Inferior parietal cortex (tissue), 1 donor: Measurements from ENCODE around the gene NFATC1.
"Not testable (repeated sequence)": the region's sequence is repeated elsewhere in the genome, so short reads cannot be mapped to it uniquely, and the experiment has no call there.

Source experiments
- DNase-seq: peaks from one replicate; pipeline ENCODE4 v3.0.0-alpha.2; 2016; ENCODE audit errors: extremely low spot score

Gene NFATC1

GRCh38 chr18:79489051-79489898 is 93.5 kb downstream of the NFATC1 start:
- no peak for DNase-seq

GRCh38 chr18:79489899-79490625 is 94.3 kb downstream of the NFATC1 start:
- no peak for DNase-seq

GRCh38 chr18:79490626-79491041 is 94.9 kb downstream of the NFATC1 start:
- no peak for DNase-seq

- DNase-seq, result no peak
These were observed 95.4 kb downstream of the NFATC1 start for GRCh38 chr18:79491081-79491551.

- DNase-seq, result no peak
These were observed 97.6 kb downstream of the NFATC1 start for GRCh38 chr18:79493211-79493800.

GRCh38 chr18:79493801-79494211 is 98.1 kb downstream of the NFATC1 start:
- DNase-seq, result no peak

- no peak for DNase-seq
These were observed 99.2 kb downstream of the NFATC1 start for GRCh38 chr18:79494936-79495335.

GRCh38 chr18:79495591-79496071 is 99.9 kb downstream of the NFATC1 start:
- DNase-seq, result no peak

GRCh38 chr18:79496237-79496977 is 100.7 kb downstream of the NFATC1 start:
- DNase-seq, result no peak

GRCh38 chr18:79496978-79497637 is 101.4 kb downstream of the NFATC1 start:
- DNase-seq, result peak; percentile 40

- no peak for DNase-seq
These were observed 101.9 kb downstream of the NFATC1 start for GRCh38 chr18:79497638-79498081.

GRCh38 chr18:79498662-79499061 is 102.9 kb downstream of the NFATC1 start:
- DNase-seq, result no peak

GRCh38 chr18:79501006-79501405 is 105.3 kb downstream of the NFATC1 start:
- no peak for DNase-seq

- no peak for DNase-seq
These were observed 107.1 kb downstream of the NFATC1 start for GRCh38 chr18:79502782-79503181.

GRCh38 chr18:79503406-79503805 is 107.7 kb downstream of the NFATC1 start:
- no peak for DNase-seq

- no peak for DNase-seq
These were observed 108.3 kb downstream of the NFATC1 start for GRCh38 chr18:79504034-79504433.

GRCh38 chr18:79504495-79504894 is 108.8 kb downstream of the NFATC1 start:
- not testable (repeated sequence) for DNase-seq

GRCh38 chr18:79505465-79505864 is 109.7 kb downstream of the NFATC1 start:
- not testable (repeated sequence) for DNase-seq

- no peak for DNase-seq
These were observed 110.7 kb downstream of the NFATC1 start for GRCh38 chr18:79506191-79507075.

GRCh38 chr18:79507076-79507545 is 111.4 kb downstream of the NFATC1 start:
- DNase-seq, result peak; percentile 47
